Muscle of leg (tissue), 11 donors: ENCODE measurements around the gene ERMP1. TPM values are rescaled to one million over a fixed set of nuclear protein-coding genes. Genes with fewer than 3 reads are reported as not detected.
"Not testable (repeated sequence)": the region's sequence is repeated elsewhere in the genome, so short reads cannot be mapped to it uniquely, and the experiment has no call there.

ENCODE experiments used
- DNase-seq: peaks from one replicate; pipeline ENCODE4 v3.0.0; 2013
- H3K27ac ChIP-seq: one replicate; pipeline ENCODE4 v1.5.1; 2013; ENCODE audit warnings: mild to moderate bottlenecking, low read length, control low read depth
- H3K27me3 ChIP-seq: one replicate; pipeline ENCODE4 v1.6.1; 2013; ENCODE audit warnings: low read length; ENCODE audit not compliant: control insufficient read depth, insufficient read depth
- H3K36me3 ChIP-seq: one replicate; pipeline ENCODE4 v1.6.1; 2013; ENCODE audit warnings: low read length; ENCODE audit not compliant: control insufficient read depth, insufficient read depth
- H3K4me1 ChIP-seq: one replicate; pipeline ENCODE4 v1.6.1; 2013; ENCODE audit warnings: low read length; ENCODE audit not compliant: control insufficient read depth, insufficient read depth
- H3K4me3 ChIP-seq: one replicate; pipeline ENCODE4 v1.5.1; 2013; ENCODE audit warnings: low read length, control low read depth
- H3K9me3 ChIP-seq: replicated peaks from 2 replicates; pipeline ENCODE4 v1.6.1; 2013; ENCODE audit warnings: low read depth, low read length; ENCODE audit not compliant: control insufficient read depth
- WGBS: methylation state at CpG from one replicate; pipeline ENCODE4 v1.1.5; 2013; ENCODE audit warnings: missing lambda C conversion rate; ENCODE audit not compliant: insufficient coverage; 5-methylcytosine and 5-hydroxymethylcytosine counted together
- polyA plus RNA-seq, 8 donors: library from polyadenylated mRNA; unstranded; fragments of 120-200 nt; gene quantifications; one replicate each; pipeline versions ENCODE4 v1.2.1 to v1.2.3, GENCODE V29; 2013; ENCODE audit warnings: inconsistent platforms in 1 of 8, low replicate concordance in 1 of 8; ENCODE audit not compliant: insufficient read length in 8 of 8, insufficient read depth in 1 of 8
- total RNA-seq: library from RNA; stranded (reverse); fragments of 120-200 nt; gene quantifications from one replicate; pipeline ENCODE4 v1.2.4, GENCODE V29; 2013

The ERMP1 gene
- total and polyA plus RNA-seq, 9 donors, result 6.1 to 11.0 (median 7.8) TPM

DNA sequence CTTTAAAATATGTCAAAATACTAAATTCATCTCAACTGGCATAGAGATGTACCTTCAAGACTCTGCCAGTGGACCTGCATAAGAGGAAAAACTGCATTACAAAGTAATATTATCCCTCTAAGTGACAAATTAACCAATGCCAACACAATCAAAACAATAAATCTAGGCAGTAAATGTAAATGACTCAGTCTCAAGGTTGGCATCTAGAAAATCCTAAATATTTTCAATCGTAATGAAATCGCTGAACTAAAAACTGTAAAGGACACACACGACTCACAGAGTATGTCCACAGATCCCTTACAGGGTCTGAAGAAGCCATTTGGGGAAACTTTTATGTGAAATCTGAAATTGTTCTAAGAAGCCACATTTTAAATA is 31.2 kb downstream of the ERMP1 start:
- H3K27me3 ChIP-seq, result no peaks in the 10 kb centered on the region
- H3K9me3 ChIP-seq, result no peaks in the 10 kb centered on the region
- H3K4me3 ChIP-seq, result no peak overlapping the region
- no peaks in the 10 kb centered on the region for H3K36me3 ChIP-seq
- no peak for DNase-seq
- no peak overlapping the region for H3K27ac ChIP-seq
- H3K4me1 ChIP-seq, result no peaks in the 10 kb centered on the region
- 80% methylated on average over 1 of the region's 3 CpGs for WGBS

DNA sequence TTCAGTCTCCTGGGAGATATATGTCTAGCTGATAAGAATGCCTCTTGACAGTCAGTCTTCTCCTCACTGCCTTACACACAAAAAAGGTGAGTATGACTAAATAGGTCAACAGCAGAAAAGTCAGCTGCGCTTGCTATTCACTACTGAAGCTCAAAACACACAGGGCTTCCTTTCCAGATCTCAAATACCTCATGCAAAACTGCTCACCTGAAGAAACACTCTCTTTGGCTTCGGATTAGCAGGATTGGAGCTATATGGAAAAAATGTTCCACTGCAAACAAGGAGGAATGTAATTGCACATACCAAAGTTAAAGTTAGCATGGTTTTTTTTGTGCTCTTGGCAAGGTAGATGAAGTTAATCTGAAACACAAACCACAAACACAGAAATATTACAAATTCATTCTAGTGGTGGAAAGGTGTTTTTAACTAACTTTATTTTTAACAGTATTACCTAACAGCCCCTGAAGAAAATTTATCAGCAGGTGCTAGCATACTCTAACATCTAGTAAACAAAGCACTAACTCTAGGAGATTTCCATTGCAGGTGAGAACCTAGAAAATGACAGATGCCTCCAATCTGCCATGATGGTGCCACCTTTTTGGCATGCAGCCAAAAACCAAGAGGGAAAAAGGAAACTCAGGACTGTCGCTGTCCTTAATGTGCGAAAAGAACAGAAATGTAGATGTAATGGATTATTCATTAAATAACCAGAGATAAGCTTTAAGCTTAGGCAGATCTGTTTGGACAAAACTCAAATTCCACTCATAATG is 31.8 kb downstream of the ERMP1 start:
- H3K4me3 ChIP-seq, result no peak overlapping the region
- H3K36me3 ChIP-seq, result no peaks in the 10 kb centered on the region
- no peaks in the 10 kb centered on the region for H3K4me1 ChIP-seq
- WGBS, result no CpG with 5 or more reads among the region's 4 CpGs
- peak; percentile 52 for DNase-seq
- no peak overlapping the region for H3K27ac ChIP-seq
- H3K27me3 ChIP-seq, result no peaks in the 10 kb centered on the region
- H3K9me3 ChIP-seq, result no peaks in the 10 kb centered on the region

DNA sequence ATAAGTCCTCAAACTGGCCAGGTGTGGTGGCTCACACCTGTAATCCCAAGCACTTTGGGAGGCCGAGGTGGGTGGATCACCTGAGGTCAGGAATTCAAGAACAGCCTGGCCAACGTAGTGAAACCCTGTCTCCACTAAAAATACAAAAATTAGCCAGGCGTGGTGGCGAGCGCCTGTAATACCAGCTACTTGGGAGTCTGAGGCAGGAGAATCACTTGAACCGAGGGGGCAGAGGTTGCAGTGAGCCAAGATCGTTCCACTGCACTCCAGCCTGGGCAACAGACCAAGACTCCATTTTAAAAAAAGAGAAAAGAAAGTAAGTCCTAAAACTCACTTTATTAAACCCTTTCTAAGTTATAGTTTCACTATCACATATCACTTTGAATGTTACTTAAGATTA is 32.5 kb downstream of the ERMP1 start:
- H3K27me3 ChIP-seq, H3K36me3 ChIP-seq, H3K4me3 ChIP-seq, H3K4me1 ChIP-seq, H3K27ac ChIP-seq, DNase-seq, H3K9me3 ChIP-seq: not testable (repeated sequence)
- WGBS, result 86% methylated on average over 2 of the region's 7 CpGs

DNA sequence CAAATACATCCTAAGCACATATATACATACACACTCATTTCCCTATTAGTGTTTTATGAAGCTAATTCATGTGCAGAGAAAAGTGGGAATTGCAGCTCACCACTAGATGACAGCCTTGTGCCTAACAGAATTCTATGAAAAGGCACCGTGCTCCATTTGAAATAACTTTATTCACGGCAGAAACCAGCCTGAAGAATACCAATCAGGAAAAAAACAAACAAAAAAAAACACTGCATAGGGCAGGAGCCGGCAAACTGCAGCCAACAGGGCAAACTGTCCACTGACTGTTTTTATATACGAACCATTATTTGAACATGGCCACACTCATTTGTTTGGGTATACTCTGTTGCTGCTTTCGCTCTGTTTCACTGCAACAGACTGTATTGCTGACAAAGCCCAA is 33.6 kb downstream of the ERMP1 start:
- Histone ChIP-seq H3K36me3 (no peaks in the 10 kb centered on the region), H3K27me3 (no peaks in the 10 kb centered on the region), H3K9me3 (no peaks in the 10 kb centered on the region), H3K27ac (no peak overlapping the region), H3K4me1 (no peaks in the 10 kb centered on the region), H3K4me3 (no peak overlapping the region)
- peak; percentile 52 for DNase-seq
- WGBS, result 83% methylated on average over 1 of the region's 5 CpGs

DNA sequence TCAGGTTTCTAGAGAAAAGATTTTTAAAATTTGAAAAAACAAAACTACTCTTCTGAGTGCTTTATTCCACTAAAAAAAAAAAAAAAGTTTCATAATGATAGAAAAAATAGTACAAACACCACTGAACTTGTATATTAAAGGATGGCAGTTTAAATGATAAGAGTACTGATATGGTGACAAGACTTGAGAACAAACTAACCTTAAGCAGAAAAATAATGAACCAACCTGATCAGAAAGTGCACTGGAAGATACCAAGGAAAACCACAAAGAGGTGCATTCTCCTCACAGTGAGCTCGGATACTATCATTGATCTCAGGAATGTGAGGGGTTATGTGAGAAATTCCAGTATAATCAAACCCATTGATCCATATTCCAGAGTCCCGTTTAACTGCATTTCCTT is 34.3 kb downstream of the ERMP1 start:
- WGBS, result no CpG with 5 or more reads among the region's 2 CpGs
- Histone ChIP-seq H3K27ac (no peak overlapping the region), H3K36me3 (no peaks in the 10 kb centered on the region), H3K4me3 (no peak overlapping the region), H3K27me3 (no peaks in the 10 kb centered on the region), H3K4me1 (no peaks in the 10 kb centered on the region), H3K9me3 (no peaks in the 10 kb centered on the region)
- DNase-seq, result no peak

DNA sequence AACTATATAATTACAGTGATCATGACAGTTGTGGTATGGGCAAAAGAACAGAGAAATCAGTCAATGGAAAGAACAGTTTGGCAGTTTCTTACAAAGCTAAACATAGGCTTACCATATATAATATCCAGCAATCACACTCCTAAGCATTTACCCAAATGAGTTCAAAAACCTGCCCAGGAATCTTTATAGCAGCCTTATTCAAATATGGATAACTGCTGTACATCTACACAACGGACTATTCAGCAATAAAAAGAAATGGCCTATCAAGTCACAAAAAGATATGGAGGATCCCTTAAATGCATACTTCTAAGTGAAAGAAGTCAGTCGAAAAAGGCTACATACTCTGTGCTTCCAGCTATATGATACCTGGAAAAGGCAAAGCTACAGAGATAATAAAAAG is 36.6 kb downstream of the ERMP1 start:
- no peaks in the 10 kb centered on the region for H3K36me3 ChIP-seq
- WGBS, result no CpG with 5 or more reads among the region's 2 CpGs
- no peak overlapping the region for H3K4me3 ChIP-seq
- no peak for DNase-seq
- peaks cover 2% of the 10 kb centered on the region for H3K9me3 ChIP-seq
- no peaks in the 10 kb centered on the region for H3K27me3 ChIP-seq
- H3K27ac ChIP-seq, result no peak overlapping the region
- no peaks in the 10 kb centered on the region for H3K4me1 ChIP-seq

DNA sequence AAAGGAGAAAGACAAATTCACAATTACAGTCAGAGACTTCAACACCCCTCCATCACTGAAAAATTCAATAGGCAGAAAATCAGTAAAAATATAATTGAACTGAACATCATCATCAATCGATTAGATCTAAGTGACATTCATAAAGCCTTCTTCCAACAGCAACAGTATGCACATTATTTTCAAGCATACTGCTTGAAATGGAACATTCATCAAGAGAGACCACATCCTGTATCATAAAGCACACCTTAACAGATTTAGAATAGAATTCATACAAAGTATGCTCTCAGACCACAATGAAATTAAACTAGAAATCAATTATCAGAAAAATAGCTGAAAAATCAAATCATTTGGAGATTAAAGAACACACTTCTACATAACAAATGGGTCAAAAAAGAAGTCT is 39.1 kb downstream of the ERMP1 start:
- DNase-seq, result no peak
- Histone ChIP-seq H3K9me3 (peaks cover 2% of the 10 kb centered on the region), H3K27me3 (no peaks in the 10 kb centered on the region), H3K4me1 (no peaks in the 10 kb centered on the region), H3K27ac (no peak overlapping the region), H3K36me3 (no peaks in the 10 kb centered on the region), H3K4me3 (no peak overlapping the region)
- WGBS, result no CpG with 5 or more reads among the region's 1 CpG

DNA sequence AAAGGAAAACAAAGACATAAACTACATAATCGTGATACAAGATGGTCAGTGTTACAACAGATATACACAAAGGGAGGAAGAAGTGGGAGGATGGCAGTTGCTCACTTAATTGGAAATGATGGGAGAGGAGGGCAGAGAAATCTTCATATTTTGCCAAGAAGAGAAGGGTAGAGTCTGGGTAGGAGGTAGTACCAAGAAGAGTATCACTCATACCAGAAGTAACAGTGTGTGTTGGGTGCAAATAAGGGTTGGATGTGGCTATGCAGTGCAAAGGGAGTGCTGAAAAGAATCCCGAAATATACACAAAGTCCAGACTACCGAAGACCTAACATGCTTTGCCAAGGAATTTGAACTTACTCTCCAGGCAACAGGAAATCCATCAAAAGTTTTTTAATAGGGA is 41.0 kb downstream of the ERMP1 start:
- H3K4me3 ChIP-seq, result no peak overlapping the region
- no peaks in the 10 kb centered on the region for H3K4me1 ChIP-seq
- H3K27ac ChIP-seq, result no peak overlapping the region
- no peaks in the 10 kb centered on the region for H3K27me3 ChIP-seq
- peaks cover 2% of the 10 kb centered on the region for H3K9me3 ChIP-seq
- DNase-seq, result no peak
- peaks cover under 1% of the 10 kb centered on the region for H3K36me3 ChIP-seq
- WGBS, result no CpG with 5 or more reads among the region's 3 CpGs

DNA sequence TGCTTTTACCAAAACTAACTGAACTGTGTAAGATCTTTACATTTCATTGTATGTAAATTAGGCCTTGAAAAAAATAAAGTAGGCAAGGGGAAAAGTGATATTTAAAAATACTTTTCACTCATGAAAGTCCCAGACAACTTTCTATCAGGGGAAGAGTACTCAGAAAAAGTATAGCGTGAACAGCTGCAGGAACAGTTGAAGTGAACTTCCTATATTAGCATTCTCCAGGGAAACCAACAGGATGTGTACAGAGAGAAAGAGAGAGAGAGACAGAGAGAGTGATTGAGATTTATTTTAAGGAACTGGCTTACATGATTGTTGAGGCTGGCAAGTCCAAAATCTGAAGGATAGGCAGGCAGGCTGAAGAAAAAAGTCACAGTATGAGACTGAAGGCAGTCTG is 42.0 kb downstream of the ERMP1 start:
- peak; percentile 61 for DNase-seq
- no peak overlapping the region for H3K4me3 ChIP-seq
- H3K4me1 ChIP-seq, result no peaks in the 10 kb centered on the region
- WGBS, result no CpG with 5 or more reads among the region's 1 CpG
- H3K36me3 ChIP-seq, result peaks cover 6% of the 10 kb centered on the region
- peaks cover 2% of the 10 kb centered on the region for H3K9me3 ChIP-seq
- no peak overlapping the region for H3K27ac ChIP-seq
- no peaks in the 10 kb centered on the region for H3K27me3 ChIP-seq

DNA sequence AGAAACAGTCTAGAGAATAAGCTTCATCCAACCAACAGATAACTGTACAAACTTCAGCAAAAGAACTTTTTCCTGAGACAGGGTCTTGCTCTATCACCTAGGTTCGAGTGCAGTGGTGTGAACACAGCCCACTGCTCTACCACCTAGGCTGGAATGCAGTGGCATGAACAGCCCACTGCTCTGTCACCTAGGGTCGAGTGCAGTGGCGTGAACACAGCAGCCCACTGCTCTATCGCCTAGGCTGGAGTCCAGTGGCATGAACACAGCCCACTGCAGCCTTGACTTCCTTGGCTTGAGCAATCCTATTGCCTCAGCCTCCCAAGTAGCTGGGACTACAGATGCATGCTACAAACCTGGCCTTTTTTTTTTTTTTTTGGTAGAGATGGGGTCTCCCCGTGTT is 43.4 kb downstream of the ERMP1 start:
- no peak for DNase-seq
- Histone ChIP-seq H3K36me3 (peaks cover 12% of the 10 kb centered on the region), H3K4me1 (no peaks in the 10 kb centered on the region), H3K4me3 (no peak overlapping the region), H3K27ac (no peak overlapping the region), H3K9me3 (peaks cover 2% of the 10 kb centered on the region), H3K27me3 (no peaks in the 10 kb centered on the region)
- WGBS, result 93% methylated on average over 4 of the region's 5 CpGs
